HepG2 (cell line): ENCODE data around the gene ALS2CL. TPM values are rescaled to one million over a fixed set of nuclear protein-coding genes. Genes with fewer than 3 reads are reported as not detected.

Experiments
- ATAC-seq: fragments of 200-7000 bp; cut with Tn5 transposase; 3 replicates; pipeline ENCODE4 v1.9.1; 2020; ENCODE audit warnings: mild to moderate bottlenecking, moderate library complexity
- BruUV-seq: library from RNA; stranded (reverse); fragments of 400-500 nt; replicated peaks from 2 replicates; lab custom pipeline; 2021; lab: Mats Ljungman, UMichigan
- CTCF ChIA-PET: fragments of 300-600 bp; formaldehyde crosslinking; extraction: SDS; loops from one replicate; lab custom pipeline; 2021; ENCODE audit warnings: low total read pairs, inconsistent platforms, low intra/inter-chr PET ratio; lab: Yijun Ruan, JAX
- POLR2A ChIA-PET: fragments of 350-600 bp; sonication (Branson Sonifier 250); formaldehyde crosslinking; loops from one replicate; lab custom pipeline; 2020; ENCODE audit warnings: antibody characterized with exemption, inconsistent platforms; lab: Yijun Ruan, JAX
- DNase-seq: peaks from one replicate; pipeline ENCODE4 v3.0.0-alpha.2; 2015; ENCODE audit warnings: low spot score
- FAIRE-seq: peaks from 3 replicates; lab custom pipeline; 2011; peaks lifted over from hg19 to GRCh38; lab: Jason Lieb, UNC
- H2AFZ ChIP-seq: one replicate; pipeline ENCODE4 v1.6.1; 2011; ENCODE audit warnings: low read length, inconsistent platforms
- H3K27ac ChIP-seq: fragments of 300-600 bp; 3 replicates; pipeline ENCODE4 v1.8.0; 2011; ENCODE audit warnings: mixed run types, mild to moderate bottlenecking, mixed read lengths, low read length, inconsistent platforms; ENCODE audit not compliant: insufficient read depth; ENCODE audit errors: extremely low read length
- H3K27me3 ChIP-seq, 2 experiments: fragments of 200-600 bp in 1 of 2; 2 replicates in 1 of 2; 3 replicates in 1 of 2; pipeline versions ENCODE4 v1.6.0 to v1.8.0; 2011; ENCODE audit warnings: low read length in 2 of 2, mild to moderate bottlenecking in 2 of 2, moderate library complexity in 2 of 2, inconsistent platforms in 1 of 2; ENCODE audit not compliant: insufficient read depth in 2 of 2, control insufficient read depth in 1 of 2
- H3K36me3 ChIP-seq, 2 experiments: fragments of 200-600 bp in 1 of 2; replicated peaks in 1 of 2; 2 replicates in 1 of 2; 3 replicates in 1 of 2; pipeline versions ENCODE4 v1.5.1 to v1.8.0; 2011; ENCODE audit warnings: low read length in 2 of 2, inconsistent platforms in 1 of 2; ENCODE audit not compliant: insufficient read depth in 2 of 2, control insufficient read depth in 1 of 2
- H3K4me1 ChIP-seq: 2 replicates; pipeline ENCODE4 v1.5.1; 2012; ENCODE audit warnings: low read length, inconsistent platforms; ENCODE audit not compliant: insufficient read depth
- H3K4me2 ChIP-seq: 2 replicates; pipeline ENCODE4 v1.6.0; 2011; ENCODE audit warnings: low read depth, low read length, inconsistent platforms
- H3K4me3 ChIP-seq, 3 experiments: fragments of 200-600 bp in 1 of 3; sonication (generic), shearing (Covaris generic) in 1 of 3; replicated peaks in 1 of 3; 2 replicates each; pipeline ENCODE4 v1.5.1; 2011 to 2016; ENCODE audit warnings: low read length in 3 of 3, inconsistent platforms in 2 of 3, low read depth in 2 of 3, mild to moderate bottlenecking in 2 of 3, control low read depth in 1 of 3, mixed read lengths in 1 of 3; ENCODE audit not compliant: insufficient read depth in 1 of 3
- H3K79me2 ChIP-seq: one replicate; pipeline ENCODE4 v1.6.1; 2011; ENCODE audit warnings: low read length, inconsistent platforms; ENCODE audit not compliant: insufficient read depth
- H3K9ac ChIP-seq: 2 replicates; pipeline ENCODE4 v1.6.0; 2011; ENCODE audit warnings: mild to moderate bottlenecking, low read depth, low read length, inconsistent platforms; ENCODE audit not compliant: insufficient read depth
- H3K9me3 ChIP-seq: 2 replicates; pipeline ENCODE4 v1.5.1; 2012; ENCODE audit warnings: mild to moderate bottlenecking, low read length
- H4K20me1 ChIP-seq: 2 replicates; pipeline ENCODE4 v1.6.0; 2011; ENCODE audit warnings: inconsistent platforms, mild to moderate bottlenecking, low read length, moderate library complexity; ENCODE audit not compliant: insufficient read depth
- BATF2 ChIP-seq: sonication (generic); formaldehyde crosslinking; IDR thresholded peaks from 2 replicates; pipeline ENCODE4 v1.8.0; 2022; ENCODE audit warnings: mild to moderate bottlenecking, missing genetic modification reagents, moderate library complexity
- SNAPC4 ChIP-seq: sonication (generic); formaldehyde crosslinking; IDR thresholded peaks from 2 replicates; pipeline ENCODE4 v1.4.0; 2020; ENCODE audit warnings: mild to moderate bottlenecking, missing genetic modification reagents
- SOX5 ChIP-seq: IDR thresholded peaks from 2 replicates; pipeline ENCODE4 v1.6.1; 2016; ENCODE audit warnings: borderline replicate concordance
- TOE1 ChIP-seq: sonication (generic); formaldehyde crosslinking; IDR thresholded peaks from 2 replicates; pipeline ENCODE4 v1.4.0; 2020; ENCODE audit warnings: mild to moderate bottlenecking, missing genetic modification reagents
- ZC3H13 ChIP-seq: sonication (generic); formaldehyde crosslinking; IDR thresholded peaks from 2 replicates; pipeline ENCODE4 v1.8.1; 2023; ENCODE audit warnings: mild to moderate bottlenecking, missing genetic modification reagents, moderate library complexity
- ZFP90 ChIP-seq: sonication (generic); formaldehyde crosslinking; IDR thresholded peaks from 2 replicates; pipeline ENCODE4 v1.8.0; 2022; ENCODE audit warnings: missing genetic modification reagents, mild to moderate bottlenecking, inconsistent platforms, borderline replicate concordance
- ZNF564 ChIP-seq: sonication (generic); formaldehyde crosslinking; IDR thresholded peaks from 2 replicates; pipeline ENCODE4 v1.8.1; 2023; ENCODE audit warnings: mild to moderate bottlenecking, missing genetic modification reagents
- ZNF572 ChIP-seq: sonication (generic); formaldehyde crosslinking; IDR thresholded peaks from 2 replicates; pipeline ENCODE4 v1.5.1; 2020; ENCODE audit warnings: mild to moderate bottlenecking, missing genetic modification reagents
- ZNF652 ChIP-seq: IDR thresholded peaks from 2 replicates; pipeline ENCODE4 v1.6.1; 2016; ENCODE audit warnings: low read depth, borderline replicate concordance
- ZSCAN30 ChIP-seq: sonication (generic); formaldehyde crosslinking; IDR thresholded peaks from 2 replicates; pipeline ENCODE4 v1.5.0; 2020; ENCODE audit warnings: mild to moderate bottlenecking, missing genetic modification reagents
- WGBS: methylation state at CpG from one replicate; pipeline ENCODE4 v1.1.6; 2017; ENCODE audit warnings: low lambda C conversion rate; 5-methylcytosine and 5-hydroxymethylcytosine counted together
- in situ Hi-C: cut with HindIII; loops from 2 replicates; pipeline ENCODE4 v1.10.0; 2017; ENCODE audit warnings: low pct_unique_long_range_greater_than_20kb; ENCODE audit not compliant: extremely low pct_ligation_motif_present
- intact Hi-C: fragments of 100-400 bp; cut with micrococcal nuclease; formaldehyde crosslinking; loops from one replicate; pipeline ENCODE4 v1.10.0; 2022; ENCODE audit not compliant: unreplicated experiment
- polyA plus RNA-seq, 8 experiments: library from polyadenylated mRNA; depleted of rRNA in 3 of 8; stranded (reverse) in 7 of 8; unstranded in 1 of 8; fragments of >200 nt; fragmentation: Illumina TruSeq in 4 of 8; extraction: Trizol in 4 of 8; gene quantifications; 2 replicates each; pipeline versions ENCODE4 v1.2.1 to v1.2.3, GENCODE V29; 2011 to 2016; ENCODE audit warnings: low read depth in 4 of 8, missing spikeins in 1 of 8, mixed read lengths in 1 of 8; ENCODE audit not compliant: insufficient read depth in 1 of 8
- total RNA-seq, 5 experiments: library from RNA; depleted of rRNA; stranded (reverse); fragments of >200 nt; fragmentation: Illumina TruSeq; extraction: Trizol; gene quantifications; 2 replicates each; pipeline ENCODE4 v1.2.3, GENCODE V29; 2016; ENCODE audit warnings: low read depth in 1 of 5
- TF ChIP-seq, protein P1 (sequence below): sonication (generic); formaldehyde crosslinking; IDR thresholded peaks from 2 replicates; pipeline ENCODE4 v1.4.0; 2020; ENCODE audit warnings: missing genetic modification reagents
- TF ChIP-seq, protein P2 (sequence below): sonication (generic); formaldehyde crosslinking; IDR thresholded peaks from 2 replicates; pipeline ENCODE4 v1.4.0; 2020; ENCODE audit warnings: missing genetic modification reagents, borderline replicate concordance

The ALS2CL gene
- total and polyA plus RNA-seq, 2 of the 13 experiments (the other 11 are each of a cell fraction or from before 2014, with no cell fraction given), result not detected

GRCh38 chr3:46700772-46701171, 7.3 kb upstream of the ALS2CL start (continued):
- TF ChIP-seq ZFP90 (CRISPR knock-in tag) (no peak), SNAPC4 (CRISPR knock-in tag) (no peak), ZNF564 (CRISPR knock-in tag) (no peak), ZSCAN30 (CRISPR knock-in tag) (no peak), ZNF572 (CRISPR knock-in tag) (no peak)

DNA sequence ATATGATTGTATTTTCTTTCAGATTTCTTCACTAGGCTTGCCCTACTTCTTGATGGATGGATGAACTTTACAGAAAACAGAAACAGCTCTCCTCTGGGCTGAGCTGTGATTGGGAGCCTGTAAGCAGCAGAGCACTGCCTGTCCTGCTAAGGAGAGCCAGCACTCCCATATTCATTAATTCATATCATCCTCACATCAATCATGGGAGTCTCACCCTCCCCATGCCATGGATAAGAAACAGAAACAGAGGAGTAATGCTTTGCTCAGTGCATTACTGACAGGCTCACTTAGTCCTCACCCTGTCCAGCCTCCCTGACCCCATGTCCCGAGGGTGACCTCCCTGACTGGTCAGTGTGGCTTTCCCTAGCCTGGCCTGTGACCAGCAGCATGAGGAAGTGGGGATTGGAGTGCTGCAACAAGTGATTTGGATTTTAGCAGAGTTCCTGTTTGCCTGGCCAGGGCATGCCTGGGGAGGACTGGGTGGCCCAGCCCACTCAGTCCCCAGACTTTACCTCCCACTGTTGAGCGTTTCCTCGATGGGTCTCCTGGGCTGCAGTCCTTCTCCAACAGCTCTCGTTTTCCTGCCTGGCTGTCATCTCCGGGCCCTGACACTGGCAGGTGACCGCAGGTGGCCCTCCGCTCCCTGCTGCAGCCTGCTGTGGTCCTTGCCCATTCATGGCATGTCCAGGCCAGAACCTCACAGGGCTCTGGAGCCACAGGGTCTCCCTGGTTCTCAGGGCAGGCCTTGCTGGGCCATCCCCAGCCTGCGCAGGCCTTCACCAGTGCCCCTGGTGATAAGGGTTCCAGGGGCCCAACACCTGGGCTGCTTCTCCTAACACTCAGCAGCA, 6.4 kb upstream of the ALS2CL start:
- WGBS, result 30% methylated on average over 4 of the region's 8 CpGs
- ChIA-PET POLR2A (no interaction called here), CTCF (no interaction called here)
- H3K9me3 ChIP-seq, result no peaks in the 10 kb centered on the region
- H3K27me3 ChIP-seq, result 0 out of 5 replicates have a peak, but pooled peaks cover 0 to 3% of the 10 kb centered on the region in 2 experiments
- H3K79me2 ChIP-seq, result no peaks in the 10 kb centered on the region
- no peak overlapping the region for H3K27ac ChIP-seq
- H3K4me1 ChIP-seq, result no peaks in the 10 kb centered on the region
- no peaks in the 10 kb centered on the region for H3K36me3 ChIP-seq
- H3K4me2 ChIP-seq, result no peak overlapping the region
- H3K4me3 ChIP-seq, result no peak overlapping the region
- intact Hi-C loops (no loop called here), in situ Hi-C loops (no loop called here)
- FAIRE-seq, result no peak
- no peak for DNase-seq
- no TSS peak for BruUV-seq
- H4K20me1 ChIP-seq, result no peaks in the 10 kb centered on the region
- no peak for ATAC-seq
- H3K9ac ChIP-seq, result no peak overlapping the region
- H2AFZ ChIP-seq, result no peak overlapping the region
- TF ChIP-seq, protein P1, sequence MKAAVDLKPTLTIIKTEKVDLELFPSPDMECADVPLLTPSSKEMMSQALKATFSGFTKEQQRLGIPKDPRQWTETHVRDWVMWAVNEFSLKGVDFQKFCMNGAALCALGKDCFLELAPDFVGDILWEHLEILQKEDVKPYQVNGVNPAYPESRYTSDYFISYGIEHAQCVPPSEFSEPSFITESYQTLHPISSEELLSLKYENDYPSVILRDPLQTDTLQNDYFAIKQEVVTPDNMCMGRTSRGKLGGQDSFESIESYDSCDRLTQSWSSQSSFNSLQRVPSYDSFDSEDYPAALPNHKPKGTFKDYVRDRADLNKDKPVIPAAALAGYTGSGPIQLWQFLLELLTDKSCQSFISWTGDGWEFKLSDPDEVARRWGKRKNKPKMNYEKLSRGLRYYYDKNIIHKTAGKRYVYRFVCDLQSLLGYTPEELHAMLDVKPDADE (CRISPR knock-in tag), result no peak
- TF ChIP-seq ZNF652 (CRISPR knock-in tag) (no peak), ZC3H13 (CRISPR knock-in tag) (no peak), BATF2 (CRISPR knock-in tag) (no peak), SOX5 (no peak), TOE1 (CRISPR knock-in tag) (no peak)
- TF ChIP-seq, protein P2, sequence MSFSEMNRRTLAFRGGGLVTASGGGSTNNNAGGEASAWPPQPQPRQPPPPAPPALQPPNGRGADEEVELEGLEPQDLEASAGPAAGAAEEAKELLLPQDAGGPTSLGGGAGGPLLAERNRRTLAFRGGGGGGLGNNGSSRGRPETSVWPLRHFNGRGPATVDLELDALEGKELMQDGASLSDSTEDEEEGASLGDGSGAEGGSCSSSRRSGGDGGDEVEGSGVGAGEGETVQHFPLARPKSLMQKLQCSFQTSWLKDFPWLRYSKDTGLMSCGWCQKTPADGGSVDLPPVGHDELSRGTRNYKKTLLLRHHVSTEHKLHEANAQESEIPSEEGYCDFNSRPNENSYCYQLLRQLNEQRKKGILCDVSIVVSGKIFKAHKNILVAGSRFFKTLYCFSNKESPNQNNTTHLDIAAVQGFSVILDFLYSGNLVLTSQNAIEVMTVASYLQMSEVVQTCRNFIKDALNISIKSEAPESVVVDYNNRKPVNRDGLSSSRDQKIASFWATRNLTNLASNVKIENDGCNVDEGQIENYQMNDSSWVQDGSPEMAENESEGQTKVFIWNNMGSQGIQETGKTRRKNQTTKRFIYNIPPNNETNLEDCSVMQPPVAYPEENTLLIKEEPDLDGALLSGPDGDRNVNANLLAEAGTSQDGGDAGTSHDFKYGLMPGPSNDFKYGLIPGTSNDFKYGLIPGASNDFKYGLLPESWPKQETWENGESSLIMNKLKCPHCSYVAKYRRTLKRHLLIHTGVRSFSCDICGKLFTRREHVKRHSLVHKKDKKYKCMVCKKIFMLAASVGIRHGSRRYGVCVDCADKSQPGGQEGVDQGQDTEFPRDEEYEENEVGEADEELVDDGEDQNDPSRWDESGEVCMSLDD, result no peak
